Measurements from ENCODE around the gene GPR183.

GPR183 gene

GRCh38 chr13:99290894-99291293, 16.3 kb downstream of the GPR183 start:
- no peak for DNase-seq

GRCh38 chr13:99289674-99290337, 17.4 kb downstream of the GPR183 start:
- no peak for DNase-seq

- DNase-seq = no peak
Measured at GRCh38 chr13:99289271-99289670, 17.9 kb downstream of the GPR183 start.

- DNase-seq = no peak
Measured at GRCh38 chr13:99288089-99288488, 19.1 kb downstream of the GPR183 start.

- DNase-seq = no peak
Measured at GRCh38 chr13:99287551-99287950, 19.6 kb downstream of the GPR183 start.

- no peak for DNase-seq
Measured at GRCh38 chr13:99285432-99286182, 21.6 kb downstream of the GPR183 start.

GRCh38 chr13:99282264-99283231, 24.7 kb downstream of the GPR183 start:
- DNase-seq = no peak

GRCh38 chr13:99281811-99282263, 25.4 kb downstream of the GPR183 start:
- DNase-seq = no peak

GRCh38 chr13:99280166-99280565, 27.0 kb downstream of the GPR183 start:
- DNase-seq = no peak

- DNase-seq = no peak
Measured at GRCh38 chr13:99279637-99280036, 27.6 kb downstream of the GPR183 start.

GRCh38 chr13:99278843-99279242, 28.4 kb downstream of the GPR183 start:
- no peak for DNase-seq

GRCh38 chr13:99278200-99278599, 29.0 kb downstream of the GPR183 start:
- no peak for DNase-seq

- no peak for DNase-seq
Measured at GRCh38 chr13:99277629-99278028, 29.6 kb downstream of the GPR183 start.

- no peak for DNase-seq
Measured at GRCh38 chr13:99276706-99277105, 30.5 kb downstream of the GPR183 start.

- no peak for DNase-seq
Measured at GRCh38 chr13:99275093-99275469, 32.1 kb downstream of the GPR183 start.

GRCh38 chr13:99273128-99273527, 34.1 kb downstream of the GPR183 start:
- no peak for DNase-seq

GRCh38 chr13:99272481-99272880, 34.7 kb downstream of the GPR183 start:
- no peak for DNase-seq

- no peak for DNase-seq
Measured at GRCh38 chr13:99271249-99271648, 36.0 kb downstream of the GPR183 start.

- DNase-seq = no peak
Measured at GRCh38 chr13:99270518-99270917, 36.7 kb downstream of the GPR183 start.

GRCh38 chr13:99269627-99270241, 37.5 kb downstream of the GPR183 start:
- peak; percentile 23 for DNase-seq

- no peak for DNase-seq
Measured at GRCh38 chr13:99268822-99269221, 38.4 kb downstream of the GPR183 start.

- DNase-seq = no peak
Measured at GRCh38 chr13:99267927-99268326, 39.3 kb downstream of the GPR183 start.

GRCh38 chr13:99266827-99267226, 40.4 kb downstream of the GPR183 start:
- no peak for DNase-seq
